GM10266 (cell line): ENCODE data around the gene TMEM63B.

ENCODE experiments used
- DNase-seq: peaks from one replicate; pipeline ENCODE4 v3.0.0; 2012; ENCODE audit errors: extremely low spot score
- CTCF ChIP-seq: IDR thresholded peaks from 2 replicates; pipeline ENCODE4 v1.5.1; 2012; ENCODE audit warnings: mild to moderate bottlenecking, low read depth; ENCODE audit not compliant: control insufficient read depth, insufficient read depth; ENCODE audit errors: missing control alignments

Gene TMEM63B

DNA sequence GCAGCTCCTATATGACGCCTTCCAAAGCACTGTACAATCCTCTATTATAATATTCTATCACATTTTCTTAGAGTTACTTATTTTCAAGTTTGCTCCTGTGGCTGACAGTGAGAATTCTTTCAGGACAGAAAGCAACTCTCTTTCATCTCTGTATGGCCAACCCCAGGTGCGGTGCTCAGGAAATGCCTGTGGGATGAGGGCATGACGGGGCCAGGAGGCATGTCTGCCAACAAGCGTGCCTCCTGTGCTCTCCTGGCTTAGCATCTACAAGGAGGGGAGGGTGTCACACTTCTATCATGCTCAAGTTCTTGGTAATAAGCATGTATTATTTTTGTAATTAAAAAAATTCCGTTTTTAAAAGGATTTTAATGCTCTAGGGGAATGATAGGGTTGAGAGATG is 11.5 kb upstream of the TMEM63B start:
- no peak for DNase-seq
- no peak for TF ChIP-seq CTCF

GRCh38 chr6:44116641-44117382 is 10.5 kb upstream of the TMEM63B start:
- DNase-seq = no peak
- TF ChIP-seq CTCF = no peak

- no peak for TF ChIP-seq CTCF
- DNase-seq = no peak
Observed at GRCh38 chr6:44117397-44118128, 9.8 kb upstream of the TMEM63B start.

DNA sequence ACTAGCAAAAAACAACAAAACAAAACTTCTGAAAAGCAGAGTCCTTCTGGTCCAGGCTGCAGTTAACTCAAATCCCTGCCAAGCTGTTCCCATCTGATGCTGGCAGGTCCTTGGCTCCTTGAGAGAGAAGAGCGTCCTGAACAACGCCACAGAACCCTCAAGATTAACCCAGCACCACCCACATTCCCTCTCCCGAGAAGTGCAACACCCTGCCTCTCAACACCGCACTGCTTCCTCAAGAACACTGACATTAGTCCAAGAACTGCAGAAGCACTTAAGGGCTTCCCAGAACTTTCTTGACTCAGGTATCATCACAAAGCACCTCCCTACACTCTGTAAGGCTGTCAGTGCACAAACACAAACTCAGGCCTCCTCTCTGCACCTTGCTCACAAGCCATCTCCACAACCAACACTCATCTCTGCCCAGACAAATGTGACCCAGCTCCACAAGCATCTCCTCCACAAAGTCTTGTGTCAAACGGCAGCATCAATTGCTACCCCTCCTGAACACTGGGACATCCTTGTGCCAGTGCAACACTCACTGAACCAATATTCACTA is 7.6 kb upstream of the TMEM63B start:
- DNase-seq = no peak
- TF ChIP-seq CTCF = no peak

- DNase-seq = no peak
- TF ChIP-seq CTCF = no peak
Observed at GRCh38 chr6:44120692-44121443, 6.5 kb upstream of the TMEM63B start.

- no peak for DNase-seq
- TF ChIP-seq CTCF = no peak
Observed at GRCh38 chr6:44122801-44123200, 4.6 kb upstream of the TMEM63B start.
